ENCODE results near the gene OR5D16. TPM values are rescaled to one million over a fixed set of nuclear protein-coding genes. Genes with fewer than 3 reads are reported as not detected.
"Not testable (repeated sequence)": the region's sequence is repeated elsewhere in the genome, so short reads cannot be mapped to it uniquely, and the experiment has no call there.

The OR5D16 gene
- total and polyA plus RNA-seq, 4 experiments from 2014 or later: not detected

- H3K4me1 ChIP-seq (ENCODE audit: insufficient read depth, low read length): no peaks in the 10 kb centered on the region
- POLR2A ChIA-PET (ENCODE audit: partially characterized antibody): no interaction called here
- no peaks in the 10 kb centered on the region for H3K36me3 ChIP-seq (ENCODE audit: insufficient read depth, low read length)
- no peaks in the 10 kb centered on the region for H3K27me3 ChIP-seq (ENCODE audit: insufficient read depth, low read length)
- no peak for DNase-seq
- Mint-ChIP-seq H3K27ac (no peak overlapping the region), H3K9me3 (peaks cover 0 to 21% (median 11%) of the 10 kb centered on the region in 8 donors), H3K27me3 (no peaks in the 10 kb centered on the region), H3K4me3 (no peak overlapping the region), H3K4me1 (no peaks in the 10 kb centered on the region), H3K36me3 (no peaks in the 10 kb centered on the region)
- H3K27ac ChIP-seq (ENCODE audit: low read depth, low read length): no peak overlapping the region
- CTCF ChIA-PET (ENCODE audit: partially characterized antibody): no interaction called here
- H3K4me3 ChIP-seq (ENCODE audit: low read length in 2 of 2): no peak overlapping the region
- H3K9me3 ChIP-seq (ENCODE audit: control insufficient read depth in 1 of 2, low read length in 2 of 2): no peaks in the 10 kb centered on the region
- intact Hi-C loops (cut with micrococcal nuclease): no loop called here
These were observed 8.9 kb downstream of the OR5D16 start for GRCh38 chr11:55847453-55847852.

GRCh38 chr11:55849037-55849436, 10.5 kb downstream of the OR5D16 start:
- no peak overlapping the region for H3K27ac ChIP-seq (ENCODE audit: low read depth, low read length)
- ChIA-PET CTCF (ENCODE audit: partially characterized antibody) (no interaction called here), POLR2A (ENCODE audit: partially characterized antibody) (no interaction called here)
- H3K27me3 Mint-ChIP-seq: no peaks in the 10 kb centered on the region
- H3K9me3 ChIP-seq (ENCODE audit: control insufficient read depth in 1 of 2, low read length in 2 of 2): no peaks in the 10 kb centered on the region
- H3K4me1 ChIP-seq (ENCODE audit: insufficient read depth, low read length): no peaks in the 10 kb centered on the region
- no peaks in the 10 kb centered on the region for H3K36me3 Mint-ChIP-seq
- no peak overlapping the region for H3K27ac Mint-ChIP-seq
- no peak overlapping the region for H3K4me3 Mint-ChIP-seq
- intact Hi-C loops (cut with micrococcal nuclease): no loop called here
- H3K27me3 ChIP-seq (ENCODE audit: insufficient read depth, low read length): no peaks in the 10 kb centered on the region
- no peak overlapping the region for H3K4me3 ChIP-seq (ENCODE audit: low read length in 2 of 2)
- H3K9me3 Mint-ChIP-seq: peaks cover 2 to 26% (median 11%) of the 10 kb centered on the region in 8 donors
- no peaks in the 10 kb centered on the region for H3K4me1 Mint-ChIP-seq
- H3K36me3 ChIP-seq (ENCODE audit: insufficient read depth, low read length): no peaks in the 10 kb centered on the region
- no peak for DNase-seq

GRCh38 chr11:55852141-55852540, 13.6 kb downstream of the OR5D16 start:
- H3K4me1 Mint-ChIP-seq: no peaks in the 10 kb centered on the region
- CTCF ChIA-PET (ENCODE audit: partially characterized antibody): no interaction called here
- no peak overlapping the region for H3K4me3 Mint-ChIP-seq
- Histone ChIP-seq H3K4me3 (ENCODE audit: low read length in 2 of 2) (no peak overlapping the region), H3K36me3 (ENCODE audit: insufficient read depth, low read length) (no peaks in the 10 kb centered on the region), H3K27ac (ENCODE audit: low read depth, low read length) (no peak overlapping the region), H3K4me1 (ENCODE audit: insufficient read depth, low read length) (no peaks in the 10 kb centered on the region), H3K9me3 (ENCODE audit: control insufficient read depth in 1 of 2, low read length in 2 of 2) (no peaks in the 10 kb centered on the region), H3K27me3 (ENCODE audit: insufficient read depth, low read length) (no peaks in the 10 kb centered on the region)
- H3K36me3 Mint-ChIP-seq: no peaks in the 10 kb centered on the region
- intact Hi-C loops (cut with micrococcal nuclease): no loop called here
- POLR2A ChIA-PET (ENCODE audit: partially characterized antibody): no interaction called here
- no peaks in the 10 kb centered on the region for H3K27me3 Mint-ChIP-seq
- peaks cover 1 to 20% (median 8%) of the 10 kb centered on the region in 8 donors for H3K9me3 Mint-ChIP-seq
- no peak for DNase-seq
- no peak overlapping the region for H3K27ac Mint-ChIP-seq

GRCh38 chr11:55854704-55855103, 16.2 kb downstream of the OR5D16 start:
- no peaks in the 10 kb centered on the region for H3K27me3 ChIP-seq (ENCODE audit: insufficient read depth, low read length)
- Mint-ChIP-seq H3K27me3 (no peaks in the 10 kb centered on the region), H3K4me3 (no peak overlapping the region), H3K4me1 (no peaks in the 10 kb centered on the region), H3K27ac (no peak overlapping the region), H3K36me3 (no peaks in the 10 kb centered on the region), H3K9me3 (peaks cover 2 to 22% (median 11%) of the 10 kb centered on the region in 8 donors)
- CTCF ChIA-PET (ENCODE audit: partially characterized antibody): no interaction called here
- H3K4me1 ChIP-seq (ENCODE audit: insufficient read depth, low read length): no peaks in the 10 kb centered on the region
- no peaks in the 10 kb centered on the region for H3K36me3 ChIP-seq (ENCODE audit: insufficient read depth, low read length)
- H3K9me3 ChIP-seq (ENCODE audit: control insufficient read depth in 1 of 2, low read length in 2 of 2): no peaks in the 10 kb centered on the region
- intact Hi-C loops (cut with micrococcal nuclease): no loop called here
- H3K27ac ChIP-seq (ENCODE audit: low read depth, low read length): no peak overlapping the region
- POLR2A ChIA-PET (ENCODE audit: partially characterized antibody): no interaction called here
- H3K4me3 ChIP-seq (ENCODE audit: low read length in 2 of 2): no peak overlapping the region
- no peak for DNase-seq

- H3K4me1 Mint-ChIP-seq; H3K27ac Mint-ChIP-seq; H3K36me3 Mint-ChIP-seq; H3K9me3 ChIP-seq (ENCODE audit: control insufficient read depth in 1 of 2, low read length in 2 of 2); intact Hi-C loops (cut with micrococcal nuclease); H3K4me1 ChIP-seq (ENCODE audit: insufficient read depth, low read length); POLR2A ChIA-PET (ENCODE audit: partially characterized antibody); H3K4me3 ChIP-seq (ENCODE audit: low read length in 2 of 2); H3K4me3 Mint-ChIP-seq; H3K27me3 Mint-ChIP-seq; DNase-seq; H3K36me3 ChIP-seq (ENCODE audit: insufficient read depth, low read length); H3K27me3 ChIP-seq (ENCODE audit: insufficient read depth, low read length); CTCF ChIA-PET (ENCODE audit: partially characterized antibody); H3K27ac ChIP-seq (ENCODE audit: low read depth, low read length): not testable (repeated sequence)
- H3K9me3 Mint-ChIP-seq: peaks cover 0 to 46% (median 14%) of the 10 kb centered on the region in 8 donors
These were observed 28.8 kb downstream of the OR5D16 start for GRCh38 chr11:55867354-55867753.

GRCh38 chr11:55872731-55873130, 34.2 kb downstream of the OR5D16 start:
- H3K9me3 ChIP-seq (ENCODE audit: control insufficient read depth in 1 of 2, low read length in 2 of 2); DNase-seq; H3K4me3 ChIP-seq (ENCODE audit: low read length in 2 of 2); H3K4me1 ChIP-seq (ENCODE audit: insufficient read depth, low read length); H3K36me3 Mint-ChIP-seq; H3K4me1 Mint-ChIP-seq; POLR2A ChIA-PET (ENCODE audit: partially characterized antibody); H3K27ac Mint-ChIP-seq; H3K27me3 Mint-ChIP-seq; H3K27me3 ChIP-seq (ENCODE audit: insufficient read depth, low read length); CTCF ChIA-PET (ENCODE audit: partially characterized antibody); intact Hi-C loops (cut with micrococcal nuclease); H3K4me3 Mint-ChIP-seq; H3K36me3 ChIP-seq (ENCODE audit: insufficient read depth, low read length); H3K27ac ChIP-seq (ENCODE audit: low read depth, low read length): not testable (repeated sequence)
- H3K9me3 Mint-ChIP-seq: peaks cover 0 to 21% (median 14%) of the 10 kb centered on the region in 8 donors

GRCh38 chr11:55873146-55873545, 34.6 kb downstream of the OR5D16 start:
- H3K27me3 Mint-ChIP-seq; H3K4me1 ChIP-seq (ENCODE audit: insufficient read depth, low read length); H3K4me1 Mint-ChIP-seq; H3K36me3 Mint-ChIP-seq; POLR2A ChIA-PET (ENCODE audit: partially characterized antibody); H3K27ac ChIP-seq (ENCODE audit: low read depth, low read length); H3K4me3 Mint-ChIP-seq; H3K27me3 ChIP-seq (ENCODE audit: insufficient read depth, low read length); H3K36me3 ChIP-seq (ENCODE audit: insufficient read depth, low read length); H3K27ac Mint-ChIP-seq; CTCF ChIA-PET (ENCODE audit: partially characterized antibody); intact Hi-C loops (cut with micrococcal nuclease); H3K9me3 ChIP-seq (ENCODE audit: control insufficient read depth in 1 of 2, low read length in 2 of 2); H3K4me3 ChIP-seq (ENCODE audit: low read length in 2 of 2); DNase-seq: not testable (repeated sequence)
- peaks cover 0 to 20% (median 11%) of the 10 kb centered on the region in 8 donors for H3K9me3 Mint-ChIP-seq

- H3K27ac Mint-ChIP-seq; H3K36me3 ChIP-seq (ENCODE audit: insufficient read depth, low read length); H3K4me1 ChIP-seq (ENCODE audit: insufficient read depth, low read length); H3K27me3 Mint-ChIP-seq; CTCF ChIA-PET (ENCODE audit: partially characterized antibody); DNase-seq; H3K4me3 Mint-ChIP-seq; H3K9me3 ChIP-seq (ENCODE audit: control insufficient read depth in 1 of 2, low read length in 2 of 2); H3K36me3 Mint-ChIP-seq; H3K4me1 Mint-ChIP-seq; intact Hi-C loops (cut with micrococcal nuclease); H3K4me3 ChIP-seq (ENCODE audit: low read length in 2 of 2); POLR2A ChIA-PET (ENCODE audit: partially characterized antibody); H3K27me3 ChIP-seq (ENCODE audit: insufficient read depth, low read length); H3K27ac ChIP-seq (ENCODE audit: low read depth, low read length): not testable (repeated sequence)
- H3K9me3 Mint-ChIP-seq: peaks cover 0 to 17% (median 5%) of the 10 kb centered on the region in 8 donors
These were observed 44.4 kb downstream of the OR5D16 start, which contains the start of gene TRIM51 for GRCh38 chr11:55882997-55883396. TSS of gene TRIM51 (plus strand) at chr11:55883297. CDS start at chr11:55885429, 2,132 bp downstream.
